Activated naive CD4-positive, alpha-beta T cell treated with anti-CD3 and anti-CD28 coated beads, Interleukin-2, amount 10 ng/mL, durations not matched to agents 7 days and 5 days (primary cell): ENCODE data around the gene ECI1.

Experiments used
- CTCF ChIA-PET: fragments of 350-600 bp; sonication (Branson Sonifier 250); formaldehyde crosslinking; loops from one replicate; lab custom pipeline; 2021; ENCODE audit warnings: antibody characterized with exemption; lab: Charles Lee
- DNase-seq: peaks from one replicate; pipeline ENCODE4 v3.0.0-alpha.2; 2020
- H3K27ac Mint-ChIP-seq: one replicate; pipeline ENCODE4 v1.8.0; 2021; ENCODE audit warnings: mild to moderate bottlenecking, moderate library complexity, mixed read lengths
- H3K27me3 Mint-ChIP-seq: one replicate; pipeline ENCODE4 v1.8.0; 2021; ENCODE audit warnings: mild to moderate bottlenecking, mixed read lengths
- H3K36me3 Mint-ChIP-seq: one replicate; pipeline ENCODE4 v1.8.0; 2021; ENCODE audit warnings: mixed read lengths
- H3K4me1 Mint-ChIP-seq: one replicate; pipeline ENCODE4 v1.8.0; 2021; ENCODE audit warnings: mixed read lengths
- H3K4me3 Mint-ChIP-seq: one replicate; pipeline ENCODE4 v1.8.0; 2021; ENCODE audit warnings: mild to moderate bottlenecking, moderate library complexity, mixed read lengths
- H3K9me3 Mint-ChIP-seq: one replicate; pipeline ENCODE4 v1.8.0; 2021; ENCODE audit warnings: mixed read lengths

Gene ECI1

GRCh38 chr16:2236337-2237101 lies 14.9 kb downstream of the ECI1 start, which contains the start of gene DNASE1L2:
Gene DNASE1L2 (plus strand): TSS chr16:2236444. CDS start chr16:2236817, 373 bp downstream.
- Mint-ChIP-seq H3K4me1 (no peaks in the 10 kb centered on the region), H3K36me3 (peaks cover 8% of the 10 kb centered on the region), H3K9me3 (no peaks in the 10 kb centered on the region), H3K4me3 (no peak within 1 kb of the TSS), H3K27ac (no peak within 1 kb of the TSS), H3K27me3 (peaks cover 38% of the 10 kb centered on the region)
- no peak for DNase-seq
- CTCF ChIA-PET = no interaction called here

- H3K4me1 Mint-ChIP-seq = no peaks in the 10 kb centered on the region
- CTCF ChIA-PET = no interaction called here
These were observed 15.6 kb downstream of the ECI1 start for GRCh38 chr16:2235695-2236336.

GRCh38 chr16:2235234-2235651 lies 16.1 kb downstream of the ECI1 start:
- CTCF ChIA-PET = no interaction called here
- Mint-ChIP-seq H3K27ac (no peak overlapping the region), H3K4me1 (no peaks in the 10 kb centered on the region), H3K27me3 (peaks cover 38% of the 10 kb centered on the region), H3K36me3 (peaks cover 8% of the 10 kb centered on the region), H3K9me3 (no peaks in the 10 kb centered on the region), H3K4me3 (no peak overlapping the region)
- DNase-seq = no peak

More at GRCh38 chr16:2235695-2236336, 15.6 kb downstream of the ECI1 start:
- DNase-seq = no peak
- Mint-ChIP-seq H3K36me3 (peaks cover 8% of the 10 kb centered on the region), H3K27ac (no peak overlapping the region), H3K4me3 (no peak overlapping the region), H3K9me3 (no peaks in the 10 kb centered on the region), H3K27me3 (peaks cover 38% of the 10 kb centered on the region)

- no peaks in the 10 kb centered on the region for H3K4me1 Mint-ChIP-seq
- CTCF ChIA-PET = no interaction called here
- peaks cover 9% of the 10 kb centered on the region for H3K36me3 Mint-ChIP-seq
- H3K9me3 Mint-ChIP-seq = no peaks in the 10 kb centered on the region
- DNase-seq = no peak
- H3K27ac Mint-ChIP-seq = no peak overlapping the region
- no peak overlapping the region for H3K4me3 Mint-ChIP-seq
- H3K27me3 Mint-ChIP-seq = peaks cover 38% of the 10 kb centered on the region
These were observed 16.6 kb downstream of the ECI1 start for GRCh38 chr16:2234813-2235170.

- H3K27ac Mint-ChIP-seq = no peak overlapping the region
- H3K4me3 Mint-ChIP-seq = no peak overlapping the region
- H3K36me3 Mint-ChIP-seq = peaks cover 12% of the 10 kb centered on the region
- CTCF ChIA-PET = no interaction called here
- H3K4me1 Mint-ChIP-seq = no peaks in the 10 kb centered on the region
- H3K27me3 Mint-ChIP-seq = peaks cover 38% of the 10 kb centered on the region
- no peak for DNase-seq
- H3K9me3 Mint-ChIP-seq = no peaks in the 10 kb centered on the region
These were observed 17.2 kb downstream of the ECI1 start for GRCh38 chr16:2233872-2234812.

GRCh38 chr16:2233046-2233775 lies 18.2 kb downstream of the ECI1 start:
- CTCF ChIA-PET = no interaction called here
- no peak overlapping the region for H3K27ac Mint-ChIP-seq
- H3K36me3 Mint-ChIP-seq = peaks cover 12% of the 10 kb centered on the region
- no peak for DNase-seq
- no peaks in the 10 kb centered on the region for H3K9me3 Mint-ChIP-seq
- no peak overlapping the region for H3K4me3 Mint-ChIP-seq
- H3K27me3 Mint-ChIP-seq = peaks cover 32% of the 10 kb centered on the region
- no peaks in the 10 kb centered on the region for H3K4me1 Mint-ChIP-seq

GRCh38 chr16:2232094-2232990 lies 19.0 kb downstream of the ECI1 start:
- no peak for DNase-seq
- H3K27ac Mint-ChIP-seq = no peak overlapping the region
- no peak overlapping the region for H3K4me3 Mint-ChIP-seq
- no peaks in the 10 kb centered on the region for H3K9me3 Mint-ChIP-seq
- peaks cover 12% of the 10 kb centered on the region for H3K36me3 Mint-ChIP-seq
- peaks cover 26% of the 10 kb centered on the region for H3K27me3 Mint-ChIP-seq
- CTCF ChIA-PET = no interaction called here
- no peaks in the 10 kb centered on the region for H3K4me1 Mint-ChIP-seq

GRCh38 chr16:2231016-2231931 lies 20.1 kb downstream of the ECI1 start:
- peaks cover 15% of the 10 kb centered on the region for H3K27me3 Mint-ChIP-seq
- no peaks in the 10 kb centered on the region for H3K9me3 Mint-ChIP-seq
- no peak overlapping the region for H3K27ac Mint-ChIP-seq
- H3K36me3 Mint-ChIP-seq = peaks cover 12% of the 10 kb centered on the region
- no peak for DNase-seq
- H3K4me1 Mint-ChIP-seq = peaks cover 3% of the 10 kb centered on the region
- CTCF ChIA-PET = no interaction called here
- H3K4me3 Mint-ChIP-seq = no peak overlapping the region

- H3K27ac Mint-ChIP-seq = no peak overlapping the region
These were observed 21.0 kb downstream of the ECI1 start for GRCh38 chr16:2230376-2230775.

GRCh38 chr16:2229632-2230250 lies 21.6 kb downstream of the ECI1 start:
- Mint-ChIP-seq H3K9me3 (no peaks in the 10 kb centered on the region), H3K4me1 (peaks cover 13% of the 10 kb centered on the region), H3K27ac (no peak overlapping the region), H3K36me3 (peaks cover 5% of the 10 kb centered on the region), H3K4me3 (no peak overlapping the region), H3K27me3 (no peaks in the 10 kb centered on the region)
- CTCF ChIA-PET = no interaction called here
- DNase-seq = no peak

More at GRCh38 chr16:2230376-2230775, 21.0 kb downstream of the ECI1 start:
- H3K9me3 Mint-ChIP-seq = no peaks in the 10 kb centered on the region
- peaks cover 9% of the 10 kb centered on the region for H3K4me1 Mint-ChIP-seq
- CTCF ChIA-PET = no interaction called here
- H3K36me3 Mint-ChIP-seq = peaks cover 10% of the 10 kb centered on the region
- no peak overlapping the region for H3K4me3 Mint-ChIP-seq
- peaks cover 6% of the 10 kb centered on the region for H3K27me3 Mint-ChIP-seq
- no peak for DNase-seq

- peaks cover 19% of the 10 kb centered on the region for H3K4me1 Mint-ChIP-seq
- H3K27ac Mint-ChIP-seq = no peak overlapping the region
- CTCF ChIA-PET = no interaction called here
- H3K36me3 Mint-ChIP-seq = peaks cover 5% of the 10 kb centered on the region
- no peak overlapping the region for H3K4me3 Mint-ChIP-seq
- H3K27me3 Mint-ChIP-seq = no peaks in the 10 kb centered on the region
- no peak for DNase-seq
- no peaks in the 10 kb centered on the region for H3K9me3 Mint-ChIP-seq
These were observed 22.3 kb downstream of the ECI1 start for GRCh38 chr16:2229091-2229490.
